Measurements from ENCODE around the gene PTGER4.

DNA sequence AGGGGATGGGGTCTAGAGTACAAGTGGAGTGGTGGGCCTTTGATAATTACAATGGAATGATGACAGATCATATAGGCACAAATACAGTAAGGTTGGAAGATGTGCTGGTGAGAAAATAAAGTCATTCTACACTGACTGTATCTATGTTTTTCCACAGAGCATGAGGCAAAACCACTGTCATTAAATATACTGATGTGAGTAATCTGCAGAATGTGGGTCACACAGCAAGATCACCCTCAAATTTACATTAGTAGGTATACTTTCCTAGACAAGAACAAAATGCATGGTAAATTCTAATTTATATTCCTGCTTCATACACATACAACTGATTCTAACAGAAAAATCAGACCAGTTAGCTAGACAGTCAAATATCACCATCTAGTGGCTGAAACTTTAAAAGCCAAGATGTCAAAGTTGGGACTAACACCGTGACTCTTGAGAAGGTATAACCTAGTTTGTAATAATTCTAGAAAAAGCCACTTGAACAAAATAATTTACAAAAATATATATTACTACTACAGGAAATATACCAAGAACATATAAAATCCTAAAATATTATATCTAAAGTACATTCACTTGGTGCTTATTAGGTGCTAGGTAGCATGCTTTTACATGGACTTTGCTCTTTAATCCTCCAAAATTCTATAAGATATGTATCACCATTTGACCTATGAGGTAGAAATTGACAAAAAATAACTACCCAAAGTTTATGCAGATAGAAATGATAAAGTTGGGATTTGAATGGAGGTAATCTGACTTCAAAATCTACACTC lies 56.6 kb downstream of the PTGER4 start:
- TF ChIP-seq POLR2AphosphoS5 (IDR thresholded peaks at IDR 0.05) = no peak
- TF ChIP-seq, protein P1, sequence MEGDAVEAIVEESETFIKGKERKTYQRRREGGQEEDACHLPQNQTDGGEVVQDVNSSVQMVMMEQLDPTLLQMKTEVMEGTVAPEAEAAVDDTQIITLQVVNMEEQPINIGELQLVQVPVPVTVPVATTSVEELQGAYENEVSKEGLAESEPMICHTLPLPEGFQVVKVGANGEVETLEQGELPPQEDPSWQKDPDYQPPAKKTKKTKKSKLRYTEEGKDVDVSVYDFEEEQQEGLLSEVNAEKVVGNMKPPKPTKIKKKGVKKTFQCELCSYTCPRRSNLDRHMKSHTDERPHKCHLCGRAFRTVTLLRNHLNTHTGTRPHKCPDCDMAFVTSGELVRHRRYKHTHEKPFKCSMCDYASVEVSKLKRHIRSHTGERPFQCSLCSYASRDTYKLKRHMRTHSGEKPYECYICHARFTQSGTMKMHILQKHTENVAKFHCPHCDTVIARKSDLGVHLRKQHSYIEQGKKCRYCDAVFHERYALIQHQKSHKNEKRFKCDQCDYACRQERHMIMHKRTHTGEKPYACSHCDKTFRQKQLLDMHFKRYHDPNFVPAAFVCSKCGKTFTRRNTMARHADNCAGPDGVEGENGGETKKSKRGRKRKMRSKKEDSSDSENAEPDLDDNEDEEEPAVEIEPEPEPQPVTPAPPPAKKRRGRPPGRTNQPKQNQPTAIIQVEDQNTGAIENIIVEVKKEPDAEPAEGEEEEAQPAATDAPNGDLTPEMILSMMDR (IDR thresholded peaks at IDR 0.05) = peak; percentile 20 to 71 (median 40)
